ENCODE measurements around the gene AKAP8L. TPM values are rescaled to one million over a fixed set of nuclear protein-coding genes. Genes with fewer than 3 reads are reported as not detected.

The AKAP8L gene
- total and polyA plus RNA-seq, 9 of the 15 experiments (the other 6 are each of a cell fraction or from before 2014, with no cell fraction given), result 2.4 to 116 (median 70.7) TPM

- TF ChIP-seq, protein P1, sequence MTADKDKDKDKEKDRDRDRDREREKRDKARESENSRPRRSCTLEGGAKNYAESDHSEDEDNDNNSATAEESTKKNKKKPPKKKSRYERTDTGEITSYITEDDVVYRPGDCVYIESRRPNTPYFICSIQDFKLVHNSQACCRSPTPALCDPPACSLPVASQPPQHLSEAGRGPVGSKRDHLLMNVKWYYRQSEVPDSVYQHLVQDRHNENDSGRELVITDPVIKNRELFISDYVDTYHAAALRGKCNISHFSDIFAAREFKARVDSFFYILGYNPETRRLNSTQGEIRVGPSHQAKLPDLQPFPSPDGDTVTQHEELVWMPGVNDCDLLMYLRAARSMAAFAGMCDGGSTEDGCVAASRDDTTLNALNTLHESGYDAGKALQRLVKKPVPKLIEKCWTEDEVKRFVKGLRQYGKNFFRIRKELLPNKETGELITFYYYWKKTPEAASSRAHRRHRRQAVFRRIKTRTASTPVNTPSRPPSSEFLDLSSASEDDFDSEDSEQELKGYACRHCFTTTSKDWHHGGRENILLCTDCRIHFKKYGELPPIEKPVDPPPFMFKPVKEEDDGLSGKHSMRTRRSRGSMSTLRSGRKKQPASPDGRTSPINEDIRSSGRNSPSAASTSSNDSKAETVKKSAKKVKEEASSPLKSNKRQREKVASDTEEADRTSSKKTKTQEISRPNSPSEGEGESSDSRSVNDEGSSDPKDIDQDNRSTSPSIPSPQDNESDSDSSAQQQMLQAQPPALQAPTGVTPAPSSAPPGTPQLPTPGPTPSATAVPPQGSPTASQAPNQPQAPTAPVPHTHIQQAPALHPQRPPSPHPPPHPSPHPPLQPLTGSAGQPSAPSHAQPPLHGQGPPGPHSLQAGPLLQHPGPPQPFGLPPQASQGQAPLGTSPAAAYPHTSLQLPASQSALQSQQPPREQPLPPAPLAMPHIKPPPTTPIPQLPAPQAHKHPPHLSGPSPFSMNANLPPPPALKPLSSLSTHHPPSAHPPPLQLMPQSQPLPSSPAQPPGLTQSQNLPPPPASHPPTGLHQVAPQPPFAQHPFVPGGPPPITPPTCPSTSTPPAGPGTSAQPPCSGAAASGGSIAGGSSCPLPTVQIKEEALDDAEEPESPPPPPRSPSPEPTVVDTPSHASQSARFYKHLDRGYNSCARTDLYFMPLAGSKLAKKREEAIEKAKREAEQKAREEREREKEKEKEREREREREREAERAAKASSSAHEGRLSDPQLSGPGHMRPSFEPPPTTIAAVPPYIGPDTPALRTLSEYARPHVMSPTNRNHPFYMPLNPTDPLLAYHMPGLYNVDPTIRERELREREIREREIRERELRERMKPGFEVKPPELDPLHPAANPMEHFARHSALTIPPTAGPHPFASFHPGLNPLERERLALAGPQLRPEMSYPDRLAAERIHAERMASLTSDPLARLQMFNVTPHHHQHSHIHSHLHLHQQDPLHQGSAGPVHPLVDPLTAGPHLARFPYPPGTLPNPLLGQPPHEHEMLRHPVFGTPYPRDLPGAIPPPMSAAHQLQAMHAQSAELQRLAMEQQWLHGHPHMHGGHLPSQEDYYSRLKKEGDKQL (CRISPR knock-in tag; IDR thresholded peaks at IDR 0.05; ENCODE audit: borderline replicate concordance), result 0 out of 2 replicates have a peak, but pooled peaks have one; percentile 27
- TF ChIP-seq DDX20 (tag; IDR thresholded peaks at IDR 0.05; ENCODE audit: low read depth), result no peak
- TF ChIP-seq ZNF212 (CRISPR knock-in tag; IDR thresholded peaks at IDR 0.05), result no peak
- TF ChIP-seq SP1 (CRISPR knock-in tag; IDR thresholded peaks at IDR 0.05), result peak; percentile 37; the same call in 1 of the 2 replicates
- no peak for TF ChIP-seq DMBX1 (CRISPR knock-in tag; IDR thresholded peaks at IDR 0.05; ENCODE audit: borderline replicate concordance)
- no peak for TF ChIP-seq SLC30A9 (CRISPR knock-in tag; IDR thresholded peaks at IDR 0.05)
- TF ChIP-seq, protein P2, sequence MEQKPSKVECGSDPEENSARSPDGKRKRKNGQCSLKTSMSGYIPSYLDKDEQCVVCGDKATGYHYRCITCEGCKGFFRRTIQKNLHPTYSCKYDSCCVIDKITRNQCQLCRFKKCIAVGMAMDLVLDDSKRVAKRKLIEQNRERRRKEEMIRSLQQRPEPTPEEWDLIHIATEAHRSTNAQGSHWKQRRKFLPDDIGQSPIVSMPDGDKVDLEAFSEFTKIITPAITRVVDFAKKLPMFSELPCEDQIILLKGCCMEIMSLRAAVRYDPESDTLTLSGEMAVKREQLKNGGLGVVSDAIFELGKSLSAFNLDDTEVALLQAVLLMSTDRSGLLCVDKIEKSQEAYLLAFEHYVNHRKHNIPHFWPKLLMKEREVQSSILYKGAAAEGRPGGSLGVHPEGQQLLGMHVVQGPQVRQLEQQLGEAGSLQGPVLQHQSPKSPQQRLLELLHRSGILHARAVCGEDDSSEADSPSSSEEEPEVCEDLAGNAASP (IDR thresholded peaks at IDR 0.05), result no peak
- no peak for TF ChIP-seq ZNF134 (CRISPR knock-in tag; conservative IDR thresholded peaks at IDR 0.05)
- no peak for TF ChIP-seq SAFB2 (IDR thresholded peaks at IDR 0.05; ENCODE audit: borderline replicate concordance, low read depth, low read length, severe bottlenecking)
- no peak; the same call in 1 of the 2 replicates for TF ChIP-seq ZBTB1 (CRISPR knock-in tag; IDR thresholded peaks at IDR 0.05; ENCODE audit: borderline replicate concordance, low read depth)
- no peak; a peak in 1 of 4 replicates for TF ChIP-seq RCOR1 (IDR thresholded peaks at IDR 0.05; ENCODE audit: borderline replicate concordance in 1 of 2, low read depth in 2 of 2, low read length in 2 of 2)
- TF ChIP-seq POLR2AphosphoS2 (IDR thresholded peaks at IDR 0.05; ENCODE audit: low read length), result peak; percentile 99
- TF ChIP-seq ATF7 (IDR thresholded peaks at IDR 0.05), result peak; percentile 74
- TF ChIP-seq NUFIP1 (IDR thresholded peaks at IDR 0.05; ENCODE audit: partially characterized antibody), result no peak
- TF ChIP-seq, protein P3, sequence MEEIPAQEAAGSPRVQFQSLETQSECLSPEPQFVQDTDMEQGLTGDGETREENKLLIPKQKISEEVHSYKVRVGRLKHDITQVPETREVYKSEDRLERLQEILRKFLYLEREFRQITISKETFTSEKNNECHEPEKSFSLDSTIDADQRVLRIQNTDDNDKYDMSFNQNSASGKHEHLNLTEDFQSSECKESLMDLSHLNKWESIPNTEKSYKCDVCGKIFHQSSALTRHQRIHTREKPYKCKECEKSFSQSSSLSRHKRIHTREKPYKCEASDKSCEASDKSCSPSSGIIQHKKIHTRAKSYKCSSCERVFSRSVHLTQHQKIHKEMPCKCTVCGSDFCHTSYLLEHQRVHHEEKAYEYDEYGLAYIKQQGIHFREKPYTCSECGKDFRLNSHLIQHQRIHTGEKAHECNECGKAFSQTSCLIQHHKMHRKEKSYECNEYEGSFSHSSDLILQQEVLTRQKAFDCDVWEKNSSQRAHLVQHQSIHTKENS (CRISPR knock-in tag; IDR thresholded peaks at IDR 0.05), result no peak
- no peak for TF ChIP-seq HNRNPL (IDR thresholded peaks at IDR 0.05; ENCODE audit: low read depth, low read length)
- no peak for TF ChIP-seq BDP1 (IDR thresholded peaks at IDR 0.05; ENCODE audit: insufficient read depth, insufficient read length)
- no peak for TF ChIP-seq KLF13 (tag; IDR thresholded peaks at IDR 0.05; ENCODE audit: borderline replicate concordance, low read depth)
- no peak for TF ChIP-seq THRAP3 (IDR thresholded peaks at IDR 0.05; ENCODE audit: borderline replicate concordance)
- TF ChIP-seq PYGO2 (tag; IDR thresholded peaks at IDR 0.05), result no peak
Observed at GRCh38 chr19:15379083-15379998, 39.4 kb downstream of the AKAP8L start, which contains the start of gene AKAP8 (continued).
